ENCODE data around the gene HES5. TPM values are rescaled to one million over a fixed set of nuclear protein-coding genes. Genes with fewer than 3 reads are reported as not detected.

HES5 gene
- polyA plus RNA-seq, 1 donor (not counting 4 experiments of a cell fraction or from before 2014, with no cell fraction given) = 0.33 TPM

GRCh38 chr1:2525572-2525919 is 4.5 kb downstream of the HES5 start:
- H3K4me1 ChIP-seq (ENCODE audit: control insufficient read depth, extremely low read depth, insufficient read depth, low read length) = peaks cover 32% of the 10 kb centered on the region
- dilution Hi-C loops (cut with MboI; ENCODE audit: extremely low pct_ligation_motif_present, low sequenced_read_pairs) = no loop called here
- peaks cover 3% of the 10 kb centered on the region for H4K20me1 ChIP-seq (ENCODE audit: control insufficient read depth, extremely low read depth, insufficient read depth, low read length)
- H3K9ac ChIP-seq (ENCODE audit: control insufficient read depth, extremely low read depth, insufficient read depth, low read length) = peak overlapping the region; percentile 87
- FAIRE-seq (no peak), DNase-seq (ENCODE audit: low read depth, low spot score) (no peak)
- peak overlapping the region; percentile 93 for H3K4me2 ChIP-seq (ENCODE audit: control insufficient read depth, extremely low read depth, insufficient read depth, low read depth, low read length)
- H3K27me3 ChIP-seq (ENCODE audit: control insufficient read depth, extremely low read depth, insufficient read depth, low read length) = no peaks in the 10 kb centered on the region
- H3K9me3 ChIP-seq (ENCODE audit: control insufficient read depth, low read depth, low read length) = no peaks in the 10 kb centered on the region
- peak overlapping the region; percentile 87 to 96 (median 92) for H3K4me3 ChIP-seq (ENCODE audit: control insufficient read depth in 2 of 3, extremely low read depth in 1 of 3, insufficient read depth in 2 of 3, low read depth in 1 of 3, low read length in 3 of 3)
- H3K36me3 ChIP-seq (ENCODE audit: control insufficient read depth in 2 of 2, extremely low read depth in 1 of 2, insufficient read depth in 2 of 2, low read length in 2 of 2) = peaks cover 5 to 13% of the 10 kb centered on the region in 2 experiments
- TF ChIP-seq CTCF (optimal IDR thresholded peaks at IDR 0.05 in 1 of 3, IDR thresholded peaks at IDR 0.05 in 1 of 3, conservative IDR thresholded peaks at IDR 0.05 in 1 of 3; ENCODE audit: extremely low read depth in 1 of 3, insufficient read depth in 2 of 3, low read length in 3 of 3) (no peak), EZH2 (IDR thresholded peaks at IDR 0.05; ENCODE audit: low read length) (no peak)
- no peaks in the 10 kb centered on the region for H3K9me1 ChIP-seq (ENCODE audit: control insufficient read depth, extremely low read depth, insufficient read depth, low read length)
- H2AFZ ChIP-seq (ENCODE audit: control insufficient read depth, low read length) = peak overlapping the region; percentile 27
- peaks cover 46% of the 10 kb centered on the region for H3K79me2 ChIP-seq (ENCODE audit: control insufficient read depth, insufficient read depth, low read length)
- peak overlapping the region; percentile 68 for H3K27ac ChIP-seq (ENCODE audit: control insufficient read depth, insufficient read depth, low read length)

- H3K27ac ChIP-seq (ENCODE audit: control insufficient read depth, insufficient read depth, low read length) = no peak overlapping the region
- no peak for FAIRE-seq
Observed at GRCh38 chr1:2523891-2524609, 6.0 kb downstream of the HES5 start.

More at GRCh38 chr1:2523891-2524609, 6.0 kb downstream of the HES5 start:
- Histone ChIP-seq H2AFZ (ENCODE audit: control insufficient read depth, low read length) (no peak overlapping the region), H3K9me3 (ENCODE audit: control insufficient read depth, low read depth, low read length) (no peaks in the 10 kb centered on the region), H3K9ac (ENCODE audit: control insufficient read depth, extremely low read depth, insufficient read depth, low read length) (no peak overlapping the region), H3K79me2 (ENCODE audit: control insufficient read depth, insufficient read depth, low read length) (peaks cover 46% of the 10 kb centered on the region), H3K9me1 (ENCODE audit: control insufficient read depth, extremely low read depth, insufficient read depth, low read length) (no peaks in the 10 kb centered on the region), H4K20me1 (ENCODE audit: control insufficient read depth, extremely low read depth, insufficient read depth, low read length) (peaks cover 3% of the 10 kb centered on the region), H3K27me3 (ENCODE audit: control insufficient read depth, extremely low read depth, insufficient read depth, low read length) (no peaks in the 10 kb centered on the region), H3K4me1 (ENCODE audit: control insufficient read depth, extremely low read depth, insufficient read depth, low read length) (peaks cover 28% of the 10 kb centered on the region), H3K4me2 (ENCODE audit: control insufficient read depth, extremely low read depth, insufficient read depth, low read depth, low read length) (no peak overlapping the region), H3K4me3 (ENCODE audit: control insufficient read depth in 2 of 3, extremely low read depth in 1 of 3, insufficient read depth in 2 of 3, low read depth in 1 of 3, low read length in 3 of 3) (no peak overlapping the region), H3K36me3 (ENCODE audit: control insufficient read depth in 2 of 2, extremely low read depth in 1 of 2, insufficient read depth in 2 of 2, low read length in 2 of 2) (peaks cover 12 to 18% of the 10 kb centered on the region in 2 experiments)
- no peak for TF ChIP-seq CTCF (optimal IDR thresholded peaks at IDR 0.05 in 1 of 3, IDR thresholded peaks at IDR 0.05 in 1 of 3, conservative IDR thresholded peaks at IDR 0.05 in 1 of 3; ENCODE audit: extremely low read depth in 1 of 3, insufficient read depth in 2 of 3, low read length in 3 of 3)
- dilution Hi-C loops (cut with MboI; ENCODE audit: extremely low pct_ligation_motif_present, low sequenced_read_pairs) = no loop called here
- no peak for DNase-seq (ENCODE audit: low read depth, low spot score)

Data from keratinocyte (primary cell).